GM23338 (cell line): Measurements from ENCODE around the gene RAD18. TPM values are rescaled to one million over a fixed set of nuclear protein-coding genes. Genes with fewer than 3 reads are reported as not detected.

Experiments used
- ATAC-seq: fragments of 200-7000 bp; cut with Tn5 transposase; 3 replicates; pipeline ENCODE4 v1.9.1; 2020
- DNase-seq: peaks from one replicate; pipeline ENCODE4 v3.0.0-alpha.2; 2015; ENCODE audit warnings: low spot score
- H2AFZ ChIP-seq: fragments of 200-600 bp; sonication (generic); 2 replicates; pipeline ENCODE4 v1.8.0; 2016; ENCODE audit warnings: antibody characterized with exemption, mild to moderate bottlenecking, moderate library complexity
- H3F3A ChIP-seq: fragments of 200-600 bp; sonication (generic); replicated peaks from 2 replicates; pipeline ENCODE4 v1.8.0; 2017; ENCODE audit warnings: antibody characterized with exemption, mixed run types, low read depth
- H3K27ac ChIP-seq: fragments of 200-600 bp; sonication (generic); 2 replicates; pipeline ENCODE4 v1.6.1; 2016; ENCODE audit warnings: low read depth
- H3K27me3 ChIP-seq: fragments of 200-600 bp; sonication (generic); 2 replicates; pipeline ENCODE4 v1.8.0; 2016; ENCODE audit warnings: mild to moderate bottlenecking, mixed run types, moderate library complexity; ENCODE audit not compliant: insufficient read depth
- H3K36me3 ChIP-seq: fragments of 200-600 bp; sonication (generic); 2 replicates; pipeline ENCODE4 v1.8.0; 2016; ENCODE audit warnings: mild to moderate bottlenecking; ENCODE audit not compliant: insufficient read depth
- H3K4me1 ChIP-seq: fragments of 200-600 bp; sonication (generic); 2 replicates; pipeline ENCODE4 v1.8.0; 2016; ENCODE audit warnings: mild to moderate bottlenecking, moderate library complexity; ENCODE audit not compliant: insufficient read depth
- H3K4me2 ChIP-seq: fragments of 200-600 bp; sonication (generic); 2 replicates; pipeline ENCODE4 v1.7.1; 2017; ENCODE audit warnings: mixed run types
- H3K4me3 ChIP-seq: fragments of 200-600 bp; sonication (generic); 2 replicates; pipeline ENCODE4 v1.6.1; 2016; ENCODE audit warnings: mixed run types
- H3K79me2 ChIP-seq: fragments of 200-600 bp; sonication (generic); replicated peaks from 2 replicates; pipeline ENCODE4 v1.8.0; 2017; ENCODE audit warnings: mild to moderate bottlenecking; ENCODE audit not compliant: insufficient read depth
- H3K9me2 ChIP-seq: fragments of 200-600 bp; sonication (generic); 2 replicates; pipeline ENCODE4 v1.8.0; 2017; ENCODE audit not compliant: insufficient read depth
- H4K20me1 ChIP-seq: fragments of 200-600 bp; sonication (generic); replicated peaks from 2 replicates; pipeline ENCODE4 v1.8.0; 2017; ENCODE audit warnings: mild to moderate bottlenecking; ENCODE audit not compliant: insufficient read depth
- H3K27ac Mint-ChIP-seq: 2 replicates; pipeline ENCODE4 v1.8.0; 2020; ENCODE audit warnings: inconsistent platforms, mild to moderate bottlenecking, moderate library complexity, mixed read lengths
- H3K27me3 Mint-ChIP-seq: 3 replicates; pipeline ENCODE4 v1.8.0; 2022; ENCODE audit warnings: low read depth, mild to moderate bottlenecking, moderate library complexity, mixed read lengths, inconsistent platforms; ENCODE audit not compliant: insufficient read depth, poor library complexity
- H3K36me3 Mint-ChIP-seq: 3 replicates; pipeline ENCODE4 v1.8.0; 2021; ENCODE audit warnings: low read depth, mild to moderate bottlenecking, inconsistent platforms, moderate library complexity, mixed read lengths
- H3K4me1 Mint-ChIP-seq: 3 replicates; pipeline ENCODE4 v1.8.0; 2020; ENCODE audit warnings: mild to moderate bottlenecking, inconsistent platforms, mixed read lengths
- H3K4me3 Mint-ChIP-seq: 3 replicates; pipeline ENCODE4 v1.8.0; 2021; ENCODE audit warnings: moderate library complexity, mild to moderate bottlenecking, inconsistent platforms, mixed read lengths
- H3K9me3 Mint-ChIP-seq: 3 replicates; pipeline ENCODE4 v1.8.0; 2020; ENCODE audit warnings: moderate library complexity, mild to moderate bottlenecking, inconsistent platforms, mixed read lengths
- CREB1 ChIP-seq: fragments of 250-450 bp; sonication (Bioruptor Pico); IDR thresholded peaks from 2 replicates; pipeline ENCODE4 v1.5.0; 2020; ENCODE audit warnings: low read depth, mild to moderate bottlenecking, moderate library complexity
- EZH2 ChIP-seq: fragments of 200-600 bp; sonication (generic); IDR thresholded peaks from one replicate; pipeline ENCODE4 v1.8.0; 2017; ENCODE audit warnings: antibody characterized with exemption, mild to moderate bottlenecking, low read depth; ENCODE audit not compliant: unreplicated experiment
- EZH2phosphoT487 ChIP-seq: fragments of 200-600 bp; sonication (generic); IDR thresholded peaks from one replicate; pipeline ENCODE4 v1.8.1; 2018; ENCODE audit warnings: antibody characterized with exemption; ENCODE audit not compliant: unreplicated experiment
- JUNB ChIP-seq: IDR thresholded peaks from one replicate; pipeline ENCODE4 v1.6.1; 2016; ENCODE audit warnings: antibody characterized with exemption; ENCODE audit not compliant: unreplicated experiment
- NANOG ChIP-seq: IDR thresholded peaks from 2 replicates; pipeline ENCODE4 v1.6.1; 2016; ENCODE audit warnings: antibody characterized with exemption, borderline replicate concordance
- POLR2AphosphoS5 ChIP-seq: IDR thresholded peaks from 2 replicates; pipeline ENCODE4 v1.6.1; 2016; ENCODE audit warnings: antibody characterized with exemption, low read depth
- STAT1 ChIP-seq: IDR thresholded peaks from one replicate; pipeline ENCODE4 v1.6.1; 2016; ENCODE audit warnings: antibody characterized with exemption; ENCODE audit not compliant: unreplicated experiment
- ZNF331 ChIP-seq: fragments of 250-450 bp; sonication (Bioruptor Pico); IDR thresholded peaks from 2 replicates; pipeline ENCODE4 v1.5.0; 2020; ENCODE audit warnings: low read depth, mild to moderate bottlenecking, moderate library complexity
- long read RNA-seq: library from polyadenylated mRNA; unstranded; transcript quantifications from one replicate; pipeline ENCODE4 v2.0.0, GENCODE V29; 2020; ENCODE audit not compliant: unreplicated experiment
- polyA plus RNA-seq: library from polyadenylated mRNA; unstranded; fragments of >200 nt; fragmentation: Nextera tagmentation; extraction: Ambion mirVana; gene quantifications from 2 replicates; pipeline ENCODE4 v1.2.1, GENCODE V29; 2016
- total RNA-seq: library from RNA; depleted of rRNA; stranded (reverse); fragments of >200 nt; shearing (Covaris generic); gene quantifications from 2 replicates; pipeline ENCODE4 v1.2.3, GENCODE V29; 2014; rRNA removed
- TF ChIP-seq, protein P1 (sequence below): IDR thresholded peaks from 2 replicates; pipeline ENCODE4 v1.6.1; 2016; ENCODE audit warnings: antibody characterized with exemption
- TF ChIP-seq, protein P2 (sequence below): IDR thresholded peaks from one replicate; pipeline ENCODE4 v1.6.1; 2018; ENCODE audit warnings: antibody characterized with exemption; ENCODE audit not compliant: unreplicated experiment

Gene RAD18, protein sequence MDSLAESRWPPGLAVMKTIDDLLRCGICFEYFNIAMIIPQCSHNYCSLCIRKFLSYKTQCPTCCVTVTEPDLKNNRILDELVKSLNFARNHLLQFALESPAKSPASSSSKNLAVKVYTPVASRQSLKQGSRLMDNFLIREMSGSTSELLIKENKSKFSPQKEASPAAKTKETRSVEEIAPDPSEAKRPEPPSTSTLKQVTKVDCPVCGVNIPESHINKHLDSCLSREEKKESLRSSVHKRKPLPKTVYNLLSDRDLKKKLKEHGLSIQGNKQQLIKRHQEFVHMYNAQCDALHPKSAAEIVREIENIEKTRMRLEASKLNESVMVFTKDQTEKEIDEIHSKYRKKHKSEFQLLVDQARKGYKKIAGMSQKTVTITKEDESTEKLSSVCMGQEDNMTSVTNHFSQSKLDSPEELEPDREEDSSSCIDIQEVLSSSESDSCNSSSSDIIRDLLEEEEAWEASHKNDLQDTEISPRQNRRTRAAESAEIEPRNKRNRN
- total RNA-seq (17.9 and 40.1 TPM in 2 replicates), polyA plus RNA-seq (21.5 and 25.4 TPM in 2 replicates)
- long read RNA-seq, full-length matches to known transcripts: 6 of 12 reads
- long read RNA-seq, partial matches to known transcripts: 6 of 12 reads
- long read RNA-seq, other reads (novel, unspliced or antisense): 0 of 12 reads

DNA sequence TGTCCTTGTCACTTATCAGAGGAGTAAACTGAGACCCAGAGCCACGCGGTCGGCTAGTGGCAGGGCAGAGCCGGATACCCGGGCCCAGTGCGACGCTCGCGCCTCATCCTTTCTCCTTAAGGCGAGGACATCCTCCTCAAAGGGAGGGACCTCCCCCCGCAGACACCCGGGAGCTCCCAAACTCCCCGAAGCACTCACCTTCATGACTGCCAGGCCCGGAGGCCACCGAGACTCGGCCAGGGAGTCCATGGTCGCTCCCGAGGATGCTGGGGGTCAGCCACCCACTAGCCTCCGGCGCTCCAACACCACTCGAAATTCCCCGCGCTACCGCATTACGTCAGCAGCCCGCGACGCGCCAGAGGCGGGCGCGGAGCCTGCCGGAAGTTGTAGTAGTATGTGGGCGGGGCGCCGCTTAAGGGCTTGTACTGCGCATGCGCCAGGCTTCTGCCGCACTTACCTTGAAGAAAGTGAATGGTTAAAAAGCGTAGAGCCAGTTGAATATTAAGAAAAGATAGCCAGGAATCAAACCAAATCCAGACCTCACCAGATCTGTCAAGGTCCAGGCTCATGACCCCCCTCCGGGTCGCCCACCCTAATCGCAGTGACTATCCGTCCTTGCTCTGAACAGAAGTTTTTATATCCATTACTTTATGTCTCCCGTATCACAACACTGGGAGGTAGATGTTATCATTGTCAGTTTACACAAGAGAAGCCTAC, at the start of gene RAD18:
RAD18 (minus strand) TSS at position 336 of the 717 bp plus-strand sequence; CDS start at position 249, 87 bp downstream.
- H3K79me2 ChIP-seq: peaks cover 48% of the 10 kb centered on the region
- peak within 1 kb of the TSS; percentile 91 for H3K4me3 ChIP-seq
- peak within 1 kb of the TSS; percentile 97 for H3K4me2 ChIP-seq
- peaks cover 13% of the 10 kb centered on the region for H3K4me1 ChIP-seq
- Mint-ChIP-seq H3K9me3 (no peaks in the 10 kb centered on the region), H3K27me3 (peaks cover 13% of the 10 kb centered on the region), H3K4me3 (peak within 1 kb of the TSS; percentile 95), H3K27ac (peak within 1 kb of the TSS; percentile 91), H3K36me3 (peaks cover 7% of the 10 kb centered on the region; the same call in 1 of the 3 replicates), H3K4me1 (peaks cover 27% of the 10 kb centered on the region)
- H3F3A ChIP-seq: no peaks in the 10 kb centered on the region
- DNase-seq: peak; percentile 96
- no peak for TF ChIP-seq STAT1
- TF ChIP-seq POLR2AphosphoS5: peak; percentile 83
- no peak for TF ChIP-seq JUNB
- TF ChIP-seq EZH2: no peak
- no peak for TF ChIP-seq NANOG
- peak; percentile 99 for TF ChIP-seq CREB1 (CRISPR knock-in tag)
- TF ChIP-seq, protein P1, sequence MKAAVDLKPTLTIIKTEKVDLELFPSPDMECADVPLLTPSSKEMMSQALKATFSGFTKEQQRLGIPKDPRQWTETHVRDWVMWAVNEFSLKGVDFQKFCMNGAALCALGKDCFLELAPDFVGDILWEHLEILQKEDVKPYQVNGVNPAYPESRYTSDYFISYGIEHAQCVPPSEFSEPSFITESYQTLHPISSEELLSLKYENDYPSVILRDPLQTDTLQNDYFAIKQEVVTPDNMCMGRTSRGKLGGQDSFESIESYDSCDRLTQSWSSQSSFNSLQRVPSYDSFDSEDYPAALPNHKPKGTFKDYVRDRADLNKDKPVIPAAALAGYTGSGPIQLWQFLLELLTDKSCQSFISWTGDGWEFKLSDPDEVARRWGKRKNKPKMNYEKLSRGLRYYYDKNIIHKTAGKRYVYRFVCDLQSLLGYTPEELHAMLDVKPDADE: peak; percentile 90
- H3K36me3 ChIP-seq: peaks cover 4% of the 10 kb centered on the region; the same call in 1 of the 2 replicates
- H3K9me2 ChIP-seq: no peaks in the 10 kb centered on the region
- peak within 1 kb of the TSS; percentile 87; the same call in 1 of the 2 replicates for H3K27ac ChIP-seq
- peak within 1 kb of the TSS; percentile 73 for H2AFZ ChIP-seq
- H3K27me3 ChIP-seq: no peaks in the 10 kb centered on the region
- peaks cover 23% of the 10 kb centered on the region for H4K20me1 ChIP-seq
- ATAC-seq: peak; percentile 93

DNA sequence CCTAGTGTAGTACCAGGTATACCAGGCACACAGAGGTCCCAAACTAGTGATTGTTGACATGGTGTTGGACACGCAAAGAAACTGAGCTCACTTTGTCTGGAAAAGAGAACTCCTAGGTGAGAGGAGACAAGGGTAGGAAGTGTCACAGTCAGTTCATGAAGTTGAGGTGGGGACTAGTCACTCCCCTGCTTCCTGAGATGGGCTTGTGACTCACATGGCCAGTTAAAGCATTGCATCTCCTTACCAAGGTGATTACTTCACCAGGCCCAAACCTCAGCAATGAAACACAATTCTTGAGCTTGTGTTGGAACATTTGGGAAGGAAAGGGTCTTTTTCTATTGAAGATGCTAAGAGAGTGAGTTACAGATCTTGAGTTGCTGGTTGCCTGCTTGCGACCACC, 49.2 kb upstream of the RAD18 start:
- ATAC-seq (no peak), DNase-seq (no peak)
- Histone ChIP-seq H3K27ac (no peak overlapping the region), H2AFZ (no peak overlapping the region), H3K9me2 (no peaks in the 10 kb centered on the region), H3K4me3 (no peak overlapping the region), H3F3A (no peaks in the 10 kb centered on the region), H3K79me2 (no peaks in the 10 kb centered on the region), H3K36me3 (no peaks in the 10 kb centered on the region), H3K4me2 (no peak overlapping the region), H3K27me3 (no peaks in the 10 kb centered on the region), H3K4me1 (peaks cover 5% of the 10 kb centered on the region; the same call in 1 of the 2 replicates), H4K20me1 (no peaks in the 10 kb centered on the region)
- Mint-ChIP-seq H3K9me3 (no peaks in the 10 kb centered on the region), H3K27me3 (peaks cover 7% of the 10 kb centered on the region), H3K36me3 (peaks cover 10% of the 10 kb centered on the region), H3K4me1 (peaks cover 8% of the 10 kb centered on the region), H3K4me3 (no peak overlapping the region), H3K27ac (no peak overlapping the region)
- TF ChIP-seq EZH2phosphoT487: no peak
- TF ChIP-seq EZH2: no peak
- no peak for TF ChIP-seq JUNB
- no peak for TF ChIP-seq ZNF331 (CRISPR knock-in tag)
- TF ChIP-seq POLR2AphosphoS5: no peak
- no peak for TF ChIP-seq CREB1 (CRISPR knock-in tag)
- TF ChIP-seq, protein P2, sequence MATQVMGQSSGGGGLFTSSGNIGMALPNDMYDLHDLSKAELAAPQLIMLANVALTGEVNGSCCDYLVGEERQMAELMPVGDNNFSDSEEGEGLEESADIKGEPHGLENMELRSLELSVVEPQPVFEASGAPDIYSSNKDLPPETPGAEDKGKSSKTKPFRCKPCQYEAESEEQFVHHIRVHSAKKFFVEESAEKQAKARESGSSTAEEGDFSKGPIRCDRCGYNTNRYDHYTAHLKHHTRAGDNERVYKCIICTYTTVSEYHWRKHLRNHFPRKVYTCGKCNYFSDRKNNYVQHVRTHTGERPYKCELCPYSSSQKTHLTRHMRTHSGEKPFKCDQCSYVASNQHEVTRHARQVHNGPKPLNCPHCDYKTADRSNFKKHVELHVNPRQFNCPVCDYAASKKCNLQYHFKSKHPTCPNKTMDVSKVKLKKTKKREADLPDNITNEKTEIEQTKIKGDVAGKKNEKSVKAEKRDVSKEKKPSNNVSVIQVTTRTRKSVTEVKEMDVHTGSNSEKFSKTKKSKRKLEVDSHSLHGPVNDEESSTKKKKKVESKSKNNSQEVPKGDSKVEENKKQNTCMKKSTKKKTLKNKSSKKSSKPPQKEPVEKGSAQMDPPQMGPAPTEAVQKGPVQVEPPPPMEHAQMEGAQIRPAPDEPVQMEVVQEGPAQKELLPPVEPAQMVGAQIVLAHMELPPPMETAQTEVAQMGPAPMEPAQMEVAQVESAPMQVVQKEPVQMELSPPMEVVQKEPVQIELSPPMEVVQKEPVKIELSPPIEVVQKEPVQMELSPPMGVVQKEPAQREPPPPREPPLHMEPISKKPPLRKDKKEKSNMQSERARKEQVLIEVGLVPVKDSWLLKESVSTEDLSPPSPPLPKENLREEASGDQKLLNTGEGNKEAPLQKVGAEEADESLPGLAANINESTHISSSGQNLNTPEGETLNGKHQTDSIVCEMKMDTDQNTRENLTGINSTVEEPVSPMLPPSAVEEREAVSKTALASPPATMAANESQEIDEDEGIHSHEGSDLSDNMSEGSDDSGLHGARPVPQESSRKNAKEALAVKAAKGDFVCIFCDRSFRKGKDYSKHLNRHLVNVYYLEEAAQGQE: no peak
- no peak for TF ChIP-seq STAT1
